Hematopoietic multipotent progenitor cell treated with erythropoietin and hydrocortisone succinate and interleukin-3 and kit ligand, for 4 days (in vitro differentiated cells): ENCODE results near the gene CKAP2.
A peak's percentile ranks its signal among the peaks of the same experiment; 100 is the strongest.
"Not testable (repeated sequence)": the region's sequence is repeated elsewhere in the genome, so short reads cannot be mapped to it uniquely, and the experiment has no call there.

Source experiments
- DNase-seq: peaks from one replicate; pipeline ENCODE4 v3.0.0-alpha.2; 2015

CKAP2 gene

DNA sequence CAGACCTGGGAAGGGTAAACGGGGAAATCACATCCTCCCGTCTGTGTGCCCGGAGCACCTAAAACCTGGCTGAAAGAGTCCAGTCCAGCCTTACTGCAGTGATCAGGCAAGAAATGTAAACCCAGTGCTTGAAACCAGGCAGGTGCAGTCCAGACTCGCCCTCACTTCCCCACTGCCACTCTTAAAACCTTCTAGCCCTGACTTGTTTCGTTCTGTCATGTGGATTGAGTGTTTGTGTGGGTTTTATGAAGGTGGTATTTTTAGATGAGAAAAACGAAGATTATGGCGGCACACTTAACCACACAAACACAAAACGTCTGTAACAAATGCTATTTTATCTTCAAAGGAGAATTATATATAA is 839 bp upstream of the CKAP2 start:
- DNase-seq: peak; percentile 56

DNA sequence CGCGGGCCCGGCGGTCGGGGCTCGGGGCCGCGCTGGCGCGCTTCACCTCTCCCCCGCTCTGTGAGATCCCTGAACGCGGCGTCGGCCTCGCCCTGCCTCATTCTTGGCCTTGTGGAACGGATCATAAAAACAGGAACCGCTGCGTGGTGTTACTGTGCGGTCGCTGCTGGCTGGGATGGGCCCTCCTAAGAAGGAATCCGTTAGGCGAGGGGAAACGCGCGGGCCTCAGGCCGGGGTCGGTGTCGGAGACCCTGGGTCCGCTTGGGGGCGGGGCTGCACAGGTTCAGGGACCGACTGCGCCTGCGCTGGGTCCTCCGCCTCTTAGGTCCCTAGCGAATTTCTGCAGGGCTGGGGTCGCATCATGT is 381 bp downstream of the CKAP2 start:
- peak; percentile 92 for DNase-seq

DNA sequence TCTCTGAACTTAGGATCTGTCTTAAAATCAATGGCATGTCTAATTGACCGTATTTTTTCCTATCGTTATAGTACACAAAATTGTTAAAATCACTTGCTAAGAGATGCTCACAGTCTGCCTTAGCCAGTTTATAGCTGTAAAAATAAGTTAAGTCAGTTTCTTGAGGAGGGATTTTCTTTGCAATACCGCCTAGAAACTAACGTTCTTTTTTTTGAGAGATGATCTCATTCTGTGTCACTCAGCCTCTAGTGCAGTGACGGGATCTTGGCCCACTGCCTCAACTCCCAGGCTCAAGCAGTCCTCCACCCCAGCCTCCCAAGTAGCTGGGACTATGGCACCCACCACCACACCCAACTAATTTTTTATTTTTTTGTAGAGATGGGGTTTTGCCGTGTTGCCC is 4.4 kb downstream of the CKAP2 start:
- DNase-seq: no peak

GRCh38 chr13:52461265-52461664 is 6.0 kb downstream of the CKAP2 start:
- no peak for DNase-seq

DNA sequence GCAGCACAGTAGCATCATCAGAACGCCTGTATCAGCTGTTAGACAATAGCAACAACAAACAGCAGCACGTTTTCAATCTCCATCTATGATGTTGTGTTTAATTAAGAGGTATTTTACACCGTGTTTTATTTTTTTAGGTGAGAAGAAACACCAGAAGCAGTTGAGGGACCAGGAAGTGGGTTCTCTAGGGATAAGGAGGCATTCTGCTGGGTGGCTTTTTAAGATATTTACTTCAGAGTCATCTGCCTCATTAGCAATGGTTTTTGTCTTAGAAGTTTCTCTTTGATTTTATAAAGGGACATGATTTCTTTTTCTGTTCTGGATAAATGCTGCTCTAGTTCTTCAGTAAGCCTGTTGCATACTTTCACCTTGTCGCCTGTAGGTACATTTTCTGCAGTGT is 8.2 kb downstream of the CKAP2 start:
- no peak for DNase-seq

DNA sequence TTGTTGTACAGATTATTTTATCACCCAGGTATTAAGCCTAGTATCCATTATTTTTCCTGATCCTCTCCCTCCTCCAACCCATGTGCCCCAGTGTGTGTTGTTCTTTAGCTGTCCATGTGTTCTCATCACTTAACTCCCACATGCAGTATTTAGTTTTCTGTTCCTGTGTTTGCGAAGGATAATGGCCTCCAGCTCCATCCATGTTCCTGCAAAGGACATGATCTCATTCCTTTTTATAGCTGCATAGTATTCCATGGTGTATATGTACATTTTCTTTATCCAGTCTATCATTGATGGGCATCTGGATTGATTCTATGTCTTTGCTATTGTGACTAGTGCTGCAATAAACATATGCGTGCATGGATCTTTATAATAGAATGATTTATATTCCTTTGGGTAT is 13.2 kb downstream of the CKAP2 start:
- DNase-seq: not testable (repeated sequence)

DNA sequence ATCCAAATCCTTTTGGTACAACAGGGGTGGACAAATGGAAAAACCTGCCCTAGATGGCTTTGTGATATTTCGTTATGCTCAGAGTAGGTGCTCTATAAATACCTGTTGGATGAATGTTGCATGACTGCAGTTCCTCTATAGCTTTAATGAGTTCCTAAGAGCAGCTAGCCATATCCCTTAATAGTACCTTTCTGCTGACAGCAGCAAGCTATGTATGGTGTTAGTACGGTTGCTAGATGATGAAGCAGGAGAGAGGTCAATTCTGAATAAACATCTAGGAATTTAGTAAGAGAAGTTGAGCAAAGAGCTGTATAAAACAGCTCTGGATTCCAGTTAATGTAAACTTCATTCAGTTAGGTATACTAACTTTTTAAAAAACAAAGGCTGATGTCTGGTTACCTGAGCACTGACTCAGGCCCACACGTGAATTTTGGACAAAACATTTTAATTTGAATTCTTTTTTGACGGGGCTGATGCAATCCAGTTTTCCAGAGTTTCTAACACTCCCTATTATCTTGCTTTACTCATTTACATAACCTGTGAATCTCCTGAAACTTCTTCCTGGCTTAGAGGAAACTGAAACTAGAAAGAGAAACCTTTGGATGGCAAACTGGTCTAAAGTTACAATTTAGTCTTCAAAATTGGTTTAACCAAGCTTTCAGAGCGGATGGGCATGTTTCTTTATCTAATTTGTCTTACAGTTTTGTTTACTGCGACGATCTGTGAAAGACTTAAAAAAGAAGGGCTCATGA is 25.6 kb downstream of the CKAP2 start:
- not testable (repeated sequence) for DNase-seq

- not testable (repeated sequence) for DNase-seq
Observed at GRCh38 chr13:52487078-52487477, 31.8 kb downstream of the CKAP2 start.

GRCh38 chr13:52488763-52489162 is 33.5 kb downstream of the CKAP2 start:
- DNase-seq: not testable (repeated sequence)

GRCh38 chr13:52491015-52491414 is 35.7 kb downstream of the CKAP2 start:
- not testable (repeated sequence) for DNase-seq

DNA sequence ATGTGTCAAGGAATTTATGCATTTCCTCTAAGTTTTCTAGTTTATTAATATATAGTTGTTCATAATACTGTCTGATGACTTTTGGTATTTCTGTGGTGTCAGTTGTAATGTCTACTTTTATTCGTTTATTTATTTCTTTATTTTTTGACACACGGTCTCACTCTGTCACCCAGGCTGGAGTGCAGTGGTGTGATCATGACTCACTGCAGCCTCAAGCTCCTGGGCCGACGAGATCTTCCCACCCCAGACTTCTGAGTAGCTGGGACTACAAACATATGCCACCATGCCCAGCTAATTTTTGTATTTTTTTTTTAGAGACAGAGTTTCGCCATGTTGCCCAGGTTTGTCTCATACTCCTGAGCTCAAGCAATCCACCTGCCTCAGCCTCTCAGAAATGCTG is 39.0 kb downstream of the CKAP2 start:
- not testable (repeated sequence) for DNase-seq

DNA sequence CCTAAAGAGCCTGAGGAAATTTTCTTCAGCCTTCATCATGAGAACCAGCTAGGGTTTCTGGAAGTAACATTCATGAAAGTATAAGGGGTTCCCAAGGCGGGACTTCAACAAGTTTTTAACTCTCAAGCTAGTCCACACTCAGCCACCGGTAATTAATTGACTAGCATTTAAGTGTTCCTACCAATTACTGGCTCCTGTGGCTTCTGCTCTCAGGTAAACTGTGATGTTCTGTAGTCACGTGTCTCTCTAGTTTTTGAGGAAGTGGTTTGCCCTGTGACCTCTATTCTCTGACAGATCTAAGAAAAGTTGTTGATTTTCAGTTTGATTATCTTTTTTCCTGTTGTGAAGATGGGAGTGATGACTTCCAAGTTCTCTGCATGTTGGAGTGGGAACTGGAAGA is 42.7 kb downstream of the CKAP2 start:
- DNase-seq: not testable (repeated sequence)

DNA sequence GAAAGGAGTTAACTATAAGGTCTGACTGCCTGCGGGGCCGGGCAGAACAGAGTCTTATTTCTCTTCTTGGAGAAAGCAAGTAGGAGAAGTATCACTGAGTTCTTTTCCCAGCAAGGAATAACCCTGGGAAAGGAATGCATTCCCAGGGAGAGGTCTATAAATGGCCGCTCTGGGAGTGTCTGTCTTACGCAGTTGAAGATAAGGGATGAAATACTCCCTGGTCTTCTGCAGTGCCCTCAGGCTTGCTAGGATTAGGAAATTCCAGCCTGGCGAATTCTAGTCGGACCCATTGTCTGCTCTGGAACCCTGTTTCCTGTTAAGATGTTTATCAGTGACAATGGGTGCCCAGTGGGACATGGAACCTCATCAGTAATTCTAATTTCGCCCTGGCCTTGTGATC is 47.0 kb downstream of the CKAP2 start:
- not testable (repeated sequence) for DNase-seq

DNA sequence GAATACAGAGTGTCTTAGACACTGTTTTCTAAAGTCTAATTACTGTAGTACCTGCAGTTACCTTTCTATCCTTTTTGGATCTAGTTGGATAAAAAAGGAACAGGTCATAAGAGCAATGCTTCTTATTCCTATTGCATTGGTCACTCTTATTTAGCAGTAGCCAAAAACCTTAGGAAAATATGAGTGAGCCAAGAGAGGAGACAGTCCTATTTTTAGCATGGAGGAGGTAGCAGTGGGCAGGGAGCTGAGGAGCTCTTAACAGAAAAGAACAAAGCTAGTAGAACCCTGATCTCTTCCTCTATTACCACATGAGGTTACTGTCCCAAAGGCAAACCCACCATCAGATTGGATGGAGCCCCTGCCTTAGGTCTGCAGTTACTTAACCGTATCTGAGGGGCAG is 50.6 kb downstream of the CKAP2 start:
- DNase-seq: not testable (repeated sequence)

GRCh38 chr13:52509532-52509931 is 54.3 kb downstream of the CKAP2 start:
- DNase-seq: not testable (repeated sequence)

DNA sequence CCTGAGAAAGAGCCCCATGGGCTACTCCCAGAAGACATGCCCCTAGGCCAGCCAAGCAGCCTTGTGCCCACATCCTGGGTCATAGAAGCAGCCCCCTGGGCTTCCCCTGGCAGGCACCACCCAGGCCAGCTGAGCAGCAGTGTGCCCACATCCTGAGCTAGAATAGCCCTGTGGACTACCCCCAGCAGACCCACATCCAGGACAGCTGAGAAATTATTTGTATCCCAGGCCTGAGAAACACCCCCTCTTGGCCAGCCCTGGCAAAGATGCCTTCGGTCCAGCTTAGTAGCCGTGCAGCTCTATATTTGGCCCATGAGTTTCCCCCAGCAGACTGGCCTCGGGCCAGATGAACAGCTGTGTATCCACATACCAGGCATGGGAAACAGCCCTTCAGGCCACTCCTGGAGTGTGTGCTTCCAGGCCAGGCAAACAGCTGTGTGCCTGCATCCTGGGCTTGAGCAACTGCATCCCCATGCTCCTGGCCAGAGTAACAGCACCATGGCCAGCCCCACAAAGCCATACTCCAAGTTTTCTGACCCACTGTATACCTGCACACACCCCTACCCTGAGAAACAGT is 55.0 kb downstream of the CKAP2 start:
- DNase-seq: not testable (repeated sequence)

- not testable (repeated sequence) for DNase-seq
Observed at GRCh38 chr13:52511598-52511997, 56.3 kb downstream of the CKAP2 start.

DNA sequence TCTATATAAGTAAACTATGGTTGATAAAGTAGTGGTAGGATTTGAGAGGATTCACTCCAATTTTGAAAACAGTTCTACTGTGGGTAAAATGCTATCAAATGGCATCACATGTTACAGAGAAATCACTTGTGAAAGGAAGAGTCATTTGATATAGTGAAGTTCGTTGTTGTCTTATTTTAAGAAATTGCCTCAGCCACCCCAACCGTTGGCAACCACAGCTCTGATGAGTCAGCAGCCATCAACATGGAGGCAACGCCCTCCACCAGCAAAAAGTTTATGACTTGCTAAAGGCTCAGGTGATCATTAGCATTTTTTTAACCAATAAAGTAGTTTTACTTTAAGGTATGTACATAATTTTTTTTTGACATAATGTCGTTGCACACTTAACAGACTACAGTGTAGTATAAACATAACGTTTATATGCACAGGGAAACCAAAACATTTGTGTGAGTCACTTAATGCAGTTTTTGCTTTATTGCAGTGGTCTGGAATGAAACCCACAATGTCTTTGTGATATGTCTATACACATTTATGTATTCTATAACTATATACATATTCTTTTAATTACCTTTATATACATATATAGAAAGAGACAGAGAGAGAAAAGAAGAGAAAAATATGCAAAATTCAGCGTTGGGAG is 58.8 kb downstream of the CKAP2 start:
- peak; percentile 88 for DNase-seq

DNA sequence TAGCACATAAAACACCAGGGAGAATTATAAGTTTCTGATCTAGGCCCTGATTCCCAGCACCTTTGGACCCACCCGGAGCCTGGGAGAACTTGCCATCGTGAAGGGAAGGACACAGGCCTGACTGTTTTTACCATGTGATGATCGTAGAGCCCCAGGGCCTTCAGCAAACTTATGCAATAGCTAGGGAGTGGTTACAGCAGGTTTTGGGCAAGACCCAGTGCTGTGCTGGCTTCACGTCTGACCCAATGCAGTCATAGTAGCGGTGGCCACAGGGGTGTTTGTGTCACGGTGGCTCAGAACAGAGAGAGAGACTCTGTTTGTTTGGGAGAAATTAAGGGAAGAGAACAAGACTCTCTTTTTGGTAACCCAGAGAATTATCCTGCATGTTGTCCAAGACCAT is 68.0 kb downstream of the CKAP2 start:
- not testable (repeated sequence) for DNase-seq
